GM18508 (cell line): ENCODE results near the gene BPTF.
"Not testable (repeated sequence)": the region's sequence is repeated elsewhere in the genome, so short reads cannot be mapped to it uniquely, and the experiment has no call there.

Experiments
- ATAC-seq: cut with Tn5 transposase; IDR thresholded peaks from one replicate; pipeline ENCODE4 v1.9.1; 2021; ENCODE audit warnings: moderate number of reproducible peaks; ENCODE audit not compliant: insufficient read depth, unreplicated experiment

BPTF gene

GRCh38 chr17:67824735-67825626, at the start of gene BPTF:
BPTF (plus strand) TSS chr17:67825503; CDS start chr17:67825725, 222 bp downstream.
- ATAC-seq, result peak; percentile 35

- no peak for ATAC-seq
Measured at GRCh38 chr17:67779098-67779672, 46.1 kb upstream of the BPTF start.

- no peak for ATAC-seq
Measured at GRCh38 chr17:67784364-67785121, 40.8 kb upstream of the BPTF start.

GRCh38 chr17:67785122-67785477, 40.2 kb upstream of the BPTF start:
- no peak for ATAC-seq

GRCh38 chr17:67785504-67785903, 39.8 kb upstream of the BPTF start:
- ATAC-seq, result no peak

- ATAC-seq, result no peak
Measured at GRCh38 chr17:67800495-67800928, 24.8 kb upstream of the BPTF start.

- ATAC-seq, result no peak
Measured at GRCh38 chr17:67801626-67802175, 23.6 kb upstream of the BPTF start.

GRCh38 chr17:67810464-67810863, 14.8 kb upstream of the BPTF start:
- ATAC-seq, result no peak

GRCh38 chr17:67812380-67812779, 12.9 kb upstream of the BPTF start:
- not testable (repeated sequence) for ATAC-seq

- no peak for ATAC-seq
Measured at GRCh38 chr17:67813803-67814180, 11.5 kb upstream of the BPTF start.

- ATAC-seq, result peak; percentile 55
Measured at GRCh38 chr17:67818110-67819002, 6.9 kb upstream of the BPTF start.

GRCh38 chr17:67819722-67820121, 5.6 kb upstream of the BPTF start:
- ATAC-seq, result no peak

GRCh38 chr17:67821871-67822367, 3.4 kb upstream of the BPTF start:
- ATAC-seq, result no peak

- ATAC-seq, result not testable (repeated sequence)
Measured at GRCh38 chr17:67825627-67826601, 611 bp downstream of the BPTF start.

GRCh38 chr17:67829331-67829730, 4.0 kb downstream of the BPTF start:
- ATAC-seq, result no peak

GRCh38 chr17:67830440-67830839, 5.1 kb downstream of the BPTF start:
- no peak for ATAC-seq

GRCh38 chr17:67831268-67831667, 6.0 kb downstream of the BPTF start:
- ATAC-seq, result no peak

- no peak for ATAC-seq
Measured at GRCh38 chr17:67833134-67833533, 7.8 kb downstream of the BPTF start.
